H1 (cell line): ENCODE data around the gene CTSK. TPM values are rescaled to one million over a fixed set of nuclear protein-coding genes. Genes with fewer than 3 reads are reported as not detected.

ENCODE experiments used
- RXRA ChIP-seq: IDR thresholded peaks from 2 replicates; pipeline ENCODE4 v1.6.1; 2011; ENCODE audit warnings: low read depth, mild to moderate bottlenecking, low read length, moderate library complexity; ENCODE audit not compliant: insufficient read depth
- polyA plus RNA-seq, 7 experiments: library from polyadenylated mRNA; depleted of rRNA in 3 of 7; stranded (reverse) in 5 of 7; unstranded in 2 of 7; fragments of >200 nt in 5 of 7; fragments of 200-250 nt in 2 of 7; gene quantifications; 1 replicate in 5 of 7; 2 replicates in 1 of 7; 4 replicates in 1 of 7; pipeline versions ENCODE4 v1.2.1 to v1.2.3, GENCODE V29; 2011 to 2013; ENCODE audit warnings: missing spikeins in 2 of 7, mixed read lengths in 2 of 7
- total RNA-seq: library from RNA; stranded (reverse); fragmentation: NEBNext Ultra II Directional; extraction: Animal tissue kit (Norgen Biotek cat#: 25700); gene quantifications from 2 replicates; pipeline ENCODE4 v1.2.1, GENCODE V29; 2021

CTSK gene
- total and polyA plus RNA-seq, 2 of the 8 experiments (the other 6 are each of a cell fraction or from before 2014, with no cell fraction given): 2.7 to 4.2 TPM

DNA sequence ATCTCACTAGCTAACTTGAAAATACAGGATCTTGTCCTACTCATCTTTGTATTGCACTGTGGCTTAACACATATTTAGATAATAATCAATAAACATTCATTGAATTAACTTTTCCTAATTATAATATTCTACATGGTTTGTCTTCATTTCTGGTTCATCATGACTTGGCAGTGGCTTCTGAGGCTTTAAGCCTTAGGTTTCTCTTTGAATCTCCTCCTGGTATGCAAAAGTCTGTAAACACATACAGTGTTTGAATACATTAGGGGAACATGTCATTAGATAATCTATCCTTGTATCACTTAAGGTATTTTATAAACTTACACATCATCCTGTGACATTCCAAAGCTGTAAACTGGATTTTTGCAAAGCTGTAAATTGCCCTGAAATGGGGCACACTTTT is 20.6 kb downstream of the CTSK start (continued):
- TF ChIP-seq RXRA: no peak
- TF ChIP-seq, all 59 proteins: peak for 0
